GM18508 (cell line): Measurements from ENCODE around the gene IFNA6.
A peak's percentile ranks its signal among the peaks of the same experiment; 100 is the strongest.
"Not testable (repeated sequence)": the region's sequence is repeated elsewhere in the genome, so short reads cannot be mapped to it uniquely, and the experiment has no call there.

Experiments
- ATAC-seq: cut with Tn5 transposase; IDR thresholded peaks from one replicate; pipeline ENCODE4 v1.9.1; 2021; ENCODE audit warnings: moderate number of reproducible peaks; ENCODE audit not compliant: insufficient read depth, unreplicated experiment

IFNA6 gene

DNA sequence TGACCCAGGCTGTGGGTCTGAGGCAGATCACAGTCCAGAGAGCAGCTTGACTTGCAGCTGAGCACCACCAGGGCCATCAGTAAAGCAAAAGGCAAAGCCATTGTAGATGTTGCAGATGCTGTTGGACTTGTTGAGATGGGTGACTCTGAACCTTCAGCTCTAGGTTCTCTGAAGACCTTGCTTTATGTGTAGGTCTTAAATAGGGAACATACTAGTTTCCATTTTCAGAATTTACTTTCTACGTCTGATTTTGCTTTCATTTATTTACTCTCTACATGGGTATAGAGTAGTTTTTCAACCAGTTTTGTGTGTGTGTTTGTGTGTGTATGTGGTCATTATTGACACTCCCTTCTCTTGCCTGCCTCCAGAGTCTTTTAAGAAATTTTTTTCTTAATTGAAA, at the start of gene IFNA6:
Gene IFNA6 (minus strand): TSS at position 101 of the 400 bp plus-strand sequence. CDS start 0 bp downstream, at position 101.
- ATAC-seq = no peak

GRCh38 chr9:21399956-21400355, 49.3 kb upstream of the IFNA6 start:
- ATAC-seq = no peak

GRCh38 chr9:21398955-21399489, 48.3 kb upstream of the IFNA6 start:
- no peak for ATAC-seq

- peak; percentile 42 for ATAC-seq
Measured at GRCh38 chr9:21395778-21396717, 45.4 kb upstream of the IFNA6 start.

- peak; percentile 88 for ATAC-seq
Measured at GRCh38 chr9:21392270-21392669, 41.6 kb upstream of the IFNA6 start.

DNA sequence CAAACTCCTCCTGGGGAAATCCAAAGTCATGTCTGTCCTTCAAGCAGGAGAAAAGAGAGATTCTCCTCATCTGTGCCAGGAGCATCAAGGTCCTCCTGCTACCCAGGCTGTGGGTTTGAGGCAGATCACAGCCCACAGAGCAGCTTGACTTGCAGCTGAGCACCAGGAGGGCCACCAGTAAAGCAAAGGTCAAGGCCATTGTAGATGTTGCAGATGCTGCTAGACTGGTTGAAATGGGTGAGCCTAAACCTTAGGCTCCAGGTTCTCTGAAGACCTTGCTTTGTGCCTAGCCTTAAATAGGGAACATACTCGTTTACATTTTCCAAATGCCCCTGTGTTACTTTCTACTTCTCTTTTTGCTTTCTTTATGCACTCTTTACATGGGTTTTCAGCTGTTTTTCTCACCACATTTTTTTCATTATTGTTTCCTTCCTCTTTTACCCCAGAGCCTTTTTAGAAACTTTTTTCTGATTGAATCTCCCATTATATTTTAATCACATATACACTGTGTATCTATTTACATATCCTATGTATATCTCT, 34.5 kb upstream of the IFNA6 start, which contains the start of gene IFNA2:
Gene IFNA2 (minus strand): TSS at position 268 of the 540 bp plus-strand sequence. CDS start 69 bp downstream, at position 199.
- no peak for ATAC-seq

GRCh38 chr9:21383627-21384026, 32.9 kb upstream of the IFNA6 start:
- no peak for ATAC-seq

DNA sequence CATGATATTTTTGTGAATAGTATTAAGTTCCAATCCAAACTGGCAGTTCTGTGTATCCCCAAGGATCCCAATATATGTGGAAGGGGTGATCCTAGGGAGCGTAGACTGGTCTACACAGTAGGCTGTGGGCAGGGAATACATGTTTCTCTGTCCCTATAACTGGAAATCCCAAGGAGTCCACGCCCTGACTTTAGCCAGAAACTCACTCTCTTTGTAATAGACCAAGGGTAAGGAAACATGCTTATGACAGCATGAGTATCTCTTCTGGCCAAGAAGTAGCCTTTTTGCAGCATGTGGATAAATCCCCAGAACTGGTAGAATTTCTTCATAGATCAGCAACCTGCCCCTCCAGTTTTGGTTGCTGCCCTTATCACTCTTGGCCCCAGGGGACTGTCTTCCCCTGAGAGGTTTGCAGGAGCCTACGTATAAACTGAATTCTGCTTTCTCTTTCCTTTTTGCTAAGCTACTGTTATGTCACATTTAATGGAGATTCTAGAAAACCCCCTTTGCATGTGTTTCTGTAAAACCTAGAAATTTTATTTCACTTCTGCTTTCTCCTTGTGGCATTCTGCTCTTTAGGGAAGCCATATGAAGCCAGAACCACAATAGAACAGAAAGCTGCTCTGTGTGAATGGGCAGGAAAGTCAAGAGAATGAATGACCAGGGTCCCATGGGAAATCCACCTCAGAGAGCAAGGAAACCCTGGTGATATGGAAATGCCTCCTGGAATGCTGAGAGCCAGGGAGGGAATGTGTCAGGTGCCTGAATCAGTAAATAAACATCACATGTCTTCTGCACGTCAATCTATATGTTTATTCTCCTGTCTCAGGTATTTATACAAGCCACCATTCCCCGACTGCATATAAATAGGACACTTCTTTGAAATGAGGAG, 31.0 kb upstream of the IFNA6 start:
- ATAC-seq = peak; percentile 99

- ATAC-seq = not testable (repeated sequence)
Measured at GRCh38 chr9:21371467-21371866, 20.8 kb upstream of the IFNA6 start.

DNA sequence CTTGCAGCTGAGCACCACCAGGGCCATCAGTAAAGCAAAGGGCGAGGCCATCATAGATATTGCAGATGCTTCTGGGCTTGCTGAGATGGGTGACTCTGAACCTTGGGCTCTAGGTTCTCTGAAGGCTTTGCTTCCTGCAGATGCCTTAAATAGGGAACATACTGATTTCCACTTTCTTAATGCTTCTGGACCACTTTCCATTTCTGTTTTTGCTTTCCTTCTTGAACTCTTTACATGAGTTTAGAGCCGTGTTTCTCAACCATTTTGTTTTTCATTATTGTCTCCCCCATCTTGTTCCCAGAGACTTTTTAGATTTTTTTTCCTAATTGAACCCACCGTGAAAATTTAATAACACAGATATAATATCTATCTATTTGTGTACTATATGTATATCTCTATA, 17.3 kb upstream of the IFNA6 start, which contains the start of gene IFNA13:
Gene IFNA13 (minus strand): TSS at position 101 of the 400 bp plus-strand sequence. CDS start 47 bp downstream, at position 54.
- ATAC-seq = no peak

DNA sequence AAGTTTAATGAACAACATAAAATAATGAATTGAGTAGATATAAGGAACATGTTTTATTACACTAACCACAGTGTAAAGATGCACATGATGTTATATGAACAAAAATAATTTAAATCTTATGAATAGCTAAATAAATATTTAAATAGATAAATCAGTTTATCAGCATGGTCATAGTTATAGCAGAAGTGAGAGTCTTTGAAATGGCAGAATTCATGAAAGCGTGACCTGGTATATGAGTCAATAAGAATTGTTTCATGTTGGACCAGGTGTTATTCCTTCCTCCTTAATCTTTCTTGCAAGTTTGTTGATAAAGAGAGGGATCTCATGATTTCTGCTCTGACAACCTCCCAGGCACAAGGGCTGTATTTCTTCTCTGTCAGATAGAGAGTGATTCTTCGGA, 16.5 kb upstream of the IFNA6 start:
- ATAC-seq = not testable (repeated sequence)

DNA sequence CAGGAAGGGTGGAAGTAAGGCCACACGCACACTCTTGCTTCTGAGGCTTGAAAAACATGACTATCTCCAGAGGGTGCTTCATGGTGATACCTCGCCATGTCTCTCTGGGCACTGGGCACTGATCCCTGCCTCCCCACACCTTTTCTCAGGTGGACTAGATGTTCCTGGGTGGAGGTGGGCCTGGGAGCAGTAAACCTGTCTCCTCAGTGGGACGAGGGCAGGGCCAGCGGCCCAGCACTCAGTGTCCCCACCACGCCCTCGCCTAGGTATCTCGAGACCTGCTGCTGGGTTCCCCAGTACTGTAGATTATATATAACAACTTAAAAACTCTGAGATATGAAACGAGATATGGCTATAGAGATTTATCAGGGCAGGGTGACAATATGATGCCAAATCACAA, 11.6 kb upstream of the IFNA6 start:
- ATAC-seq = no peak

DNA sequence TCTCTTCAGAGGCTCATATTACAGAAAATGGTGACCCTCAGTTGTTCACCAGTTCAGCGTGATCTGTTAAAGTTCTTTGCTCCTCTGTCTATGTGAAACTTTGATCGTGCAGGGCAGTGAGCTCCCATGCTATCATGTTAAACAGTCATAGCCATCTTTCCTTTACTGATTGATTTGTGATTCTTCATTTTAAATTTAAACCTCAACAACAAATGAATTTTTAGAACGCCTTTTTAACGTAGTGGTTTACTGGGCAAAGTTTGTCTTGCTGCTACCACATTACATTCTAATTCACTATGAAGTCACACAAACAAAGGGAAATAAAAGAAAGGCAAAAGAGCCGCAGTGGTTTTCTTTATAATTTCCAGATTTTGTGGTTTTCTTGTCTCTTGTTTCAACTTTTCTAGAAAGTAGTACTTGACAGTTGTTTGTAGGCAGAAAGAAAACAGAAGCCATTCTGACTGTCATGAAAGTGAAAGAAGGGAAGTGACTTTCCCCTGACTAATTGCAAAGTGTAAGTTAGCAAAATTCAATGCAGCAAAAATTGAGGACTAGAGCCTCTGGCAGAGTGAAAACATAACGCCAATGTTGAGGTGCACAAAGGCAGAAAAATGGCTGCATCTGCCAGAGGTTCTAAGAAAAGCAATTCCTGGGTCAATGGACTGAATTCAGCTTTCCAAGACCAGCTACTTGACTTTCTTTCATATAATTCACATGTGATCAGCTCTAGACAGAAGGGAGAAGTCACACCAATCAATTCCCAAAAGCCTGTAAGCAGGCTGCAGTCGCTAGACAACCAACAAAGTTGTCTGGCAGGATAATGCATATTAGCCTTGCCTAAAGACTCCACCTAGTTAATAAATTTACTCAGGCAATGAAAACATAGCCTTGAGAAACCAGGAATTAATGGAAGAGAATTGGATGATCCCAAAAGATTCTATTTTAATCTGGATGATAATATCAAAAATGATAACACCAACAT, 7.1 kb upstream of the IFNA6 start:
- ATAC-seq = peak; percentile 94

DNA sequence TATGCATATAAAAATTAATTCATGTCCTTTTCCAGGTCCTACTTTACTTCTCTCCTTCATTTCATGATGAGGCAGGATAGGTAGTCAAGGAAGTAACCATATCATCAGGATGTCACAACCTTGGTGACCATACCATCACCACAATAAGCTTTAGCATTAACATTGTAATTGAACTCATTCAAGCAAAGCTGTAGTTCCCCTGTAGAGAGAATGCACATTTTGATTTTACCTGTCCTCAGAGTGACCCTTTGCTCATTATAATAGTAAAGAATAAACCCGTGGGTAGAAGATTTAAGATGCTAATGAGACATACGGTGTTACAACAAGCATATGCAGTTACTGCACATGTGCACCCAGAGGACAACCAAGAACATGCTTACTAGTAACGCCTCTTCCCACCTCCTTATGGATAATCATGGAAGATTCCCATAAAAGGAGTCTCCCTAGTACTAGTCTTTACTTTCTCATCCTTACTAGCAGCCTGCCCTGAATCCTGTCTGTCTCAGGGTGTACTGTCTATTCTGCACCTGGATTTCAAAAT, 2.2 kb downstream of the IFNA6 start:
- ATAC-seq = no peak

DNA sequence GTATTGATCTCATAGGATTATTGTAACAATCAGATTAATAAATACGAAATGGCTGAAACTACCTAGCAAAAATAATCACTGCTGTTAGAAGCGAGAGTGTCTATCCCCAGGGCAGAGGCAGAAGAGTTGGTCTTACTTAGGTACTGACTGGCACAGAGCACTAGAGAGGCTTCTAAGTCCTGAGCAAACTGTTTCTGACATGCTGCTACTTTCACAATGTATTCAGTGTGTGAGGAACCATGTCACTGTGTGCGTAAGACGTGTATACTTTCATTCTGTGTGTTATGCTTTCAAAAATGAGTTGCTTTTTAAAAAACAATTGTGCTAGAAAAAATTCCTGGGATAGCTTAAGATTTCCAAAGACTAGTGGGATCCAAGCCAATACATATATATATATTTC, 10.0 kb downstream of the IFNA6 start:
- no peak for ATAC-seq

- no peak for ATAC-seq
Measured at GRCh38 chr9:21336457-21336856, 14.2 kb downstream of the IFNA6 start.

GRCh38 chr9:21334701-21335632, 15.7 kb downstream of the IFNA6 start, which contains the start of gene KLHL9:
Gene KLHL9 (minus strand): TSS chr9:21335404. CDS start chr9:21334859, 545 bp downstream.
- ATAC-seq = peak; percentile 69

DNA sequence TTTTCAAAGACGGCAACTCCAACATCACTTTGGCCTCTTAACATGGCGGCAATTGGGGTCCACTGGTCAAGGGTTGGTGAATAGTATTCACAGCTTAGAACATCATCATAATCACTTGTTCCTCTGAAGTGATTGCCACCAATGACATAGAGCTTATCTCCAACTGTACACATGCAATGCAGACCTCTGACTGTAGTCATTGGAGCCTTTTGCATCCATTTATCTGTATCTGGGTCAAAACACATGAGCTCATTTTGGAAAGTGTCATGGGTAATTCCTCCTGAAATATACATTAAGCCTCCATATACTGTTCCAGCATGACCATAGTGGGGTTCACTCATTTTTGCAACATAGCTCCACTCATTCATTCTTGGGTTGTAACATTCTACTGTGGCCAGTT, 17.5 kb downstream of the IFNA6 start:
- no peak for ATAC-seq
